ENCODE measurements around the gene DNAJC18. TPM values are rescaled to one million over a fixed set of nuclear protein-coding genes. Genes with fewer than 3 reads are reported as not detected.
"Not testable (repeated sequence)": the region's sequence is repeated elsewhere in the genome, so short reads cannot be mapped to it uniquely, and the experiment has no call there.

The DNAJC18 gene
- total RNA-seq, 1 experiment from 2014 or later: 11.8 TPM

- DNase-seq (ENCODE audit: low read depth): no peak
Measured at GRCh38 chr5:139388198-139388821, 51.0 kb downstream of the DNAJC18 start.

GRCh38 chr5:139387611-139388197 lies 51.6 kb downstream of the DNAJC18 start:
- no peak for DNase-seq (ENCODE audit: low read depth)

GRCh38 chr5:139386956-139387355 lies 52.4 kb downstream of the DNAJC18 start:
- DNase-seq (ENCODE audit: low read depth): not testable (repeated sequence)

- no peak for DNase-seq (ENCODE audit: low read depth)
Measured at GRCh38 chr5:139386050-139386438, 53.3 kb downstream of the DNAJC18 start.

GRCh38 chr5:139385061-139386049 lies 54.0 kb downstream of the DNAJC18 start:
- DNase-seq (ENCODE audit: low read depth): peak; percentile 53

GRCh38 chr5:139384591-139385051 lies 54.7 kb downstream of the DNAJC18 start:
- DNase-seq (ENCODE audit: low read depth): no peak

GRCh38 chr5:139383993-139384590 lies 55.2 kb downstream of the DNAJC18 start:
- DNase-seq (ENCODE audit: low read depth): no peak

- no peak for DNase-seq (ENCODE audit: low read depth)
Measured at GRCh38 chr5:139383275-139383992, 55.9 kb downstream of the DNAJC18 start, which contains the start of gene SLC23A1. Gene SLC23A1 (minus strand): TSS chr5:139383297. CDS start chr5:139383253, 44 bp downstream.

GRCh38 chr5:139382807-139383206 lies 56.5 kb downstream of the DNAJC18 start:
- no peak for DNase-seq (ENCODE audit: low read depth)

GRCh38 chr5:139381837-139382761 lies 57.2 kb downstream of the DNAJC18 start:
- no peak for DNase-seq (ENCODE audit: low read depth)

GRCh38 chr5:139379626-139380449 lies 59.5 kb downstream of the DNAJC18 start:
- DNase-seq (ENCODE audit: low read depth): no peak

- DNase-seq (ENCODE audit: low read depth): no peak
Measured at GRCh38 chr5:139378941-139379361, 60.4 kb downstream of the DNAJC18 start.

GRCh38 chr5:139378101-139378825 lies 61.1 kb downstream of the DNAJC18 start:
- no peak for DNase-seq (ENCODE audit: low read depth)

GRCh38 chr5:139377226-139377625 lies 62.1 kb downstream of the DNAJC18 start:
- no peak for DNase-seq (ENCODE audit: low read depth)

- no peak for DNase-seq (ENCODE audit: low read depth)
Measured at GRCh38 chr5:139376364-139376763, 63.0 kb downstream of the DNAJC18 start.

GRCh38 chr5:139374909-139375308 lies 64.4 kb downstream of the DNAJC18 start:
- DNase-seq (ENCODE audit: low read depth): no peak

GRCh38 chr5:139371482-139372435 lies 67.6 kb downstream of the DNAJC18 start:
- DNase-seq (ENCODE audit: low read depth): no peak

Data from Daoy (cell line).